IPS-15b (cell line): ENCODE data around the gene MRPL53.
"Not testable (repeated sequence)": the region's sequence is repeated elsewhere in the genome, so short reads cannot be mapped to it uniquely, and the experiment has no call there.

Experiments
- H3K27me3 ChIP-seq: one replicate; pipeline ENCODE4 v1.6.1; 2013; ENCODE audit warnings: low read length; ENCODE audit not compliant: control insufficient read depth, insufficient read depth
- H3K36me3 ChIP-seq: one replicate; pipeline ENCODE4 v1.6.1; 2013; ENCODE audit warnings: low read length; ENCODE audit not compliant: control insufficient read depth, insufficient read depth
- H3K4me1 ChIP-seq: one replicate; pipeline ENCODE4 v1.6.1; 2013; ENCODE audit warnings: mild to moderate bottlenecking, low read length; ENCODE audit not compliant: control insufficient read depth, insufficient read depth
- H3K4me3 ChIP-seq: one replicate; pipeline ENCODE4 v1.5.1; 2013; ENCODE audit warnings: low read depth, low read length
- H3K9ac ChIP-seq: one replicate; pipeline ENCODE4 v1.6.1; 2013; ENCODE audit warnings: low read depth, mild to moderate bottlenecking, low read length
- H3K9me3 ChIP-seq: one replicate; pipeline ENCODE4 v1.6.1; 2013; ENCODE audit warnings: mild to moderate bottlenecking, low read length; ENCODE audit not compliant: control insufficient read depth, insufficient read depth

Gene MRPL53

GRCh38 chr2:74486141-74486540, 13.7 kb upstream of the MRPL53 start:
- Histone ChIP-seq H3K36me3 (peaks cover 12% of the 10 kb centered on the region), H3K27me3 (no peaks in the 10 kb centered on the region), H3K9me3 (no peaks in the 10 kb centered on the region), H3K9ac (no peak overlapping the region), H3K4me3 (no peak overlapping the region), H3K4me1 (no peaks in the 10 kb centered on the region)

GRCh38 chr2:74483675-74484164, 11.2 kb upstream of the MRPL53 start:
- not testable (repeated sequence) for H3K9me3 ChIP-seq, H3K36me3 ChIP-seq, H3K9ac ChIP-seq, H3K4me1 ChIP-seq, H3K27me3 ChIP-seq
- H3K4me3 ChIP-seq = peak overlapping the region; percentile 99

GRCh38 chr2:74482801-74483674, 10.6 kb upstream of the MRPL53 start, which contains the start of the genes CCDC142 and TTC31:
Gene CCDC142 (minus strand): TSS chr2:74482998. CDS start chr2:74482837, 161 bp downstream.
Gene TTC31 (plus strand): TSS chr2:74483081. CDS start chr2:74483096, 15 bp downstream.
- peaks cover 3% of the 10 kb centered on the region for H3K36me3 ChIP-seq
- peak within 1 kb of the TSS; percentile 87 for H3K9ac ChIP-seq
- H3K9me3 ChIP-seq = no peaks in the 10 kb centered on the region
- H3K4me3 ChIP-seq = peak within 1 kb of the TSS; percentile 99
- H3K4me1 ChIP-seq = no peaks in the 10 kb centered on the region
- no peaks in the 10 kb centered on the region for H3K27me3 ChIP-seq

- H3K9ac ChIP-seq = peak overlapping the region; percentile 87
- no peaks in the 10 kb centered on the region for H3K9me3 ChIP-seq
- no peaks in the 10 kb centered on the region for H3K4me1 ChIP-seq
- no peaks in the 10 kb centered on the region for H3K27me3 ChIP-seq
- H3K36me3 ChIP-seq = peaks cover 6% of the 10 kb centered on the region
- H3K4me3 ChIP-seq = peak overlapping the region; percentile 99
Measured at GRCh38 chr2:74481961-74482800, 9.7 kb upstream of the MRPL53 start.

- Histone ChIP-seq H3K4me1 (no peaks in the 10 kb centered on the region), H3K9ac (peak overlapping the region; percentile 87), H3K36me3 (peaks cover 6% of the 10 kb centered on the region), H3K27me3 (no peaks in the 10 kb centered on the region), H3K4me3 (peak overlapping the region; percentile 99), H3K9me3 (no peaks in the 10 kb centered on the region)
Measured at GRCh38 chr2:74481431-74481830, 9.0 kb upstream of the MRPL53 start.

GRCh38 chr2:74474899-74475298, 2.4 kb upstream of the MRPL53 start:
- H3K9ac ChIP-seq = no peak overlapping the region
- H3K4me1 ChIP-seq = peaks cover 2% of the 10 kb centered on the region
- peaks cover 14% of the 10 kb centered on the region for H3K36me3 ChIP-seq
- no peaks in the 10 kb centered on the region for H3K9me3 ChIP-seq
- H3K27me3 ChIP-seq = no peaks in the 10 kb centered on the region
- H3K4me3 ChIP-seq = no peak overlapping the region

- Histone ChIP-seq H3K4me3 (no peak overlapping the region), H3K27me3 (no peaks in the 10 kb centered on the region), H3K4me1 (peaks cover 2% of the 10 kb centered on the region), H3K9ac (no peak overlapping the region), H3K36me3 (peaks cover 14% of the 10 kb centered on the region), H3K9me3 (no peaks in the 10 kb centered on the region)
Measured at GRCh38 chr2:74474481-74474880, 2.0 kb upstream of the MRPL53 start.

- H3K9me3 ChIP-seq = no peaks in the 10 kb centered on the region
- H3K4me3 ChIP-seq = peak overlapping the region; percentile 89
- peaks cover 2% of the 10 kb centered on the region for H3K4me1 ChIP-seq
- H3K27me3 ChIP-seq = no peaks in the 10 kb centered on the region
- peaks cover 14% of the 10 kb centered on the region for H3K36me3 ChIP-seq
- H3K9ac ChIP-seq = peak overlapping the region; percentile 71
Measured at GRCh38 chr2:74472945-74473258, 422 bp upstream of the MRPL53 start.

GRCh38 chr2:74471332-74472065, 981 bp downstream of the MRPL53 start:
- peaks cover 2% of the 10 kb centered on the region for H3K4me1 ChIP-seq
- peak overlapping the region; percentile 89 for H3K4me3 ChIP-seq
- H3K36me3 ChIP-seq = peaks cover 11% of the 10 kb centered on the region
- H3K27me3 ChIP-seq = no peaks in the 10 kb centered on the region
- no peaks in the 10 kb centered on the region for H3K9me3 ChIP-seq
- peak overlapping the region; percentile 71 for H3K9ac ChIP-seq

- H3K4me3 ChIP-seq, H3K4me1 ChIP-seq, H3K27me3 ChIP-seq, H3K9me3 ChIP-seq, H3K9ac ChIP-seq: not testable (repeated sequence)
- H3K36me3 ChIP-seq = peaks cover 11% of the 10 kb centered on the region
Measured at GRCh38 chr2:74470742-74471141, 1.7 kb downstream of the MRPL53 start.

- Histone ChIP-seq H3K4me3 (peak overlapping the region; percentile 89), H3K4me1 (no peaks in the 10 kb centered on the region)
Measured at GRCh38 chr2:74464406-74464805, 8.1 kb downstream of the MRPL53 start.

More at GRCh38 chr2:74464406-74464805, 8.1 kb downstream of the MRPL53 start:
- Histone ChIP-seq H3K36me3 (peaks cover 14% of the 10 kb centered on the region), H3K9me3 (no peaks in the 10 kb centered on the region), H3K9ac (peak overlapping the region; percentile 76), H3K27me3 (no peaks in the 10 kb centered on the region)
